ENCODE results near the gene IL11RA.

The IL11RA gene

GRCh38 chr9:34688329-34689115 lies 36.5 kb downstream of the IL11RA start:
- no peak for DNase-seq

DNA sequence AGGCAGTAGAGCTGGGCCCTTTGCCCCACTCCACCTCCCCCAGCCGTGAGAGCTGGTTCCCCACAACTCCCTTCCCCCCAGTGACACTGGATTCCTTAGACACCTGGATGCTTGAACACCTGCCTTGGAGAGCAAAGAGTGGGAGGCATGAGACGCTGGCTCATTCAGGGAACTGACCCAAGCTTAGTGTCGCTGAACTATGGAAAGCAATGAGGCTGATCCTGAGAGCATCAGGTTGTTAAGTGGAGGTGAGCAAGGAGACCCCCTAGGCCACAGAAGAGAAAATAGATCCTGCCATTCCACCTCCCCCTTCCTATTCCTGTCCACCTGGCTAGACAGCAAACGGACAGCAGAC lies 37.1 kb downstream of the IL11RA start:
- DNase-seq = no peak

DNA sequence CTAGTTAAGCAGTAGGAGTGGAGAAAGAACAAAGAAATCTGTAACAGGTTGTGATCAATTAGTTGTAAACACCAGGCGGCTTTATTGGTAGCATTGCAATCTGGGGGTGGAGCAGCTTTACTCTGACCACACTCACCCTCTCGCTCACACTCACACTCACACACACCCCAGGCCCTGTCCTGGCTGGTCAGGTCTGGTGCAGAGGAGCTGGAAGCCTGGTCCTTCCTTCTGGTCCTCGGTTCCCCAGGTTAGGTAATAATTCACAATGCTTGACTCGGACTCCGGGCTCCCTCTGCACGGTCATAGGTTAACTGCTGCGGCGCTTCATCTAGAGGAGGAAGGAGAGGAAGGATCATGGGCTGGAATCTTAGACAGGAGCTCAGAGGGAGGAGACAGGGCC lies 37.5 kb downstream of the IL11RA start:
- no peak for DNase-seq

GRCh38 chr9:34690983-34691935 lies 39.3 kb downstream of the IL11RA start, which contains the start of gene CCL19:
Gene CCL19 (minus strand): TSS chr9:34691276. CDS start chr9:34691139, 137 bp downstream.
- no peak for DNase-seq

DNA sequence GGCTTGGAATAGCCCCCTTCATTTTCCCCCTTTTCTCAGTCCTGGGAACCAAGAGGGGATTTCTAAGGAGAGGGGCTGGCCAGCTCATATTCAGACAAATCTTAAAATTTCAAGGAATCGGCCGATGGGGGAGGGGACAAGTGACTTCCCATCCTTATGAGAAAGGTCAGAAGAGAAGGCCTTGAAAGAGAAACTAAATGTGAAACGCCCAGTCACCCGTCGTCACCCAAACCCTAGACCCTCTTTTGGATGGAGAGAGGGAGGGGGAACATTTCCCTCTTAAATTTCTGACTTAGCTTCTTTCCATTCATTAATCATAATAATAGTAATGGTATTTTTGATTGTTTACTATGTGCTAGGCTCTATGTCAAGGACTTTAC lies 39.9 kb downstream of the IL11RA start:
- no peak for DNase-seq

GRCh38 chr9:34693560-34693959 lies 41.6 kb downstream of the IL11RA start:
- DNase-seq = no peak

DNA sequence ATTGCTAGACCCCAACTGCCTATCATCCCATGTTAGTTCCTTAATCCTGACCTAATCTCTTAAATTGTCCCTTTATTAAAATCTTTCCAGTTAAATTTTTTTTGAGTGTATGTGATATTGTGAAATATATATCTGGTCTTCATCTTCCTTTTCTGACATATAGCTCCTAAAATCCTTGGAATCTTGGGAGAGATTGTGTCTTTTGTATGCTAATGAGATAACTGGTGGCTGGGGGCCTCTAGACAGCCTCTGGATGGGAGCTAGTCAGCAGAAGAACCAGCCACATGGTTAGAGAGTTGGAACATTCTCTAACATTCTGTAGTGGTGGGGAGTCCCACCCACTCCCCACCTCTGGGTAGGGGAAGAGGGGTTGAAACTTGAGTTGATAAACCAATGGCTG lies 42.8 kb downstream of the IL11RA start:
- no peak for DNase-seq

- DNase-seq = peak; percentile 6
These were observed 49.2 kb downstream of the IL11RA start for GRCh38 chr9:34701023-34701768.

DNA sequence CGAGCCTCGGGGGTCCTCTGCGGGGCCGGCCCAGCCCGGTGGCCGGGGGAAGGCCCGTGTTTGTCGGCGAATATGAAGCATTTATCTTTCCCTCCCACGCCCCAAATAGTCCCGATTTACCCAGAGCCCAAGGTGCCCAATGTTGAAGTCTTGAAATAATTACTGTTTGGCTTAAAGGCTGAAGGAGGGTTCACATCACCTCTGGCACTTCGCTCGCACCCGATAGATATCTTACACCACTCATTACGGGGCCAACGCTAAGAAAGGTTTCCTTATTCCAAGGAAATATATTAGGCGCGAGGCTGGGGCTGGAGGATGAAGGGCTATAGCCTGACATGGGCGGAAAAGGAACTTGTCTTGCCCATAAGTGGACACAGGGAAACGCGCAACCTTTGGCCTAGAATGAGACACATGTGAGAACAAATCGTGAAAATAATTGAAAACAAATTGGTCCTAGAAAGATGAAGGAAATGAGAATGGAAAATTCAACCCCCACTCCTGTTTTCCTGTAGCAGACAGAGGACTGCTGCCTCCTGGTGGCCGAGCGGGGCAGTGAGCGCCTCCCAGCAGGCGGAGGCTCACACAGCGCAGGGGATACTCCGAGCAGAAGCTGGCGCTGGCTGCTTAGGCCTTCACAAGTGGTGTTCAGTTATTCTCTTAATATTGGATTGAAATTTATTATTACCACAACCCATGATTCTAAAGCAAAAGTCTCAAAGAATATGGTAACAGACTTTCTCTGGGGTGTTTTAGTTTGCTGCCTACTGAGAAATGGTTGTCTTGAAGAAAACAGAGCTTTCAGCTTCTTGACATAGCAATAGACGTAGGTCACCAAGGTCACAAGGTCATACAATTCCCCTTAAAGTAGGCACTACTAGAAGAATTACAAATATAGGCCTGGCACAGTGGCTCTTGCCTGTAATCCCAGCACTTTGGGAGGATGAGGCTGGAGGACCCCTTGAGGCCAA lies 50.1 kb downstream of the IL11RA start:
- no peak for DNase-seq

- DNase-seq = no peak
These were observed 55.1 kb downstream of the IL11RA start for GRCh38 chr9:34707130-34707529.

DNA sequence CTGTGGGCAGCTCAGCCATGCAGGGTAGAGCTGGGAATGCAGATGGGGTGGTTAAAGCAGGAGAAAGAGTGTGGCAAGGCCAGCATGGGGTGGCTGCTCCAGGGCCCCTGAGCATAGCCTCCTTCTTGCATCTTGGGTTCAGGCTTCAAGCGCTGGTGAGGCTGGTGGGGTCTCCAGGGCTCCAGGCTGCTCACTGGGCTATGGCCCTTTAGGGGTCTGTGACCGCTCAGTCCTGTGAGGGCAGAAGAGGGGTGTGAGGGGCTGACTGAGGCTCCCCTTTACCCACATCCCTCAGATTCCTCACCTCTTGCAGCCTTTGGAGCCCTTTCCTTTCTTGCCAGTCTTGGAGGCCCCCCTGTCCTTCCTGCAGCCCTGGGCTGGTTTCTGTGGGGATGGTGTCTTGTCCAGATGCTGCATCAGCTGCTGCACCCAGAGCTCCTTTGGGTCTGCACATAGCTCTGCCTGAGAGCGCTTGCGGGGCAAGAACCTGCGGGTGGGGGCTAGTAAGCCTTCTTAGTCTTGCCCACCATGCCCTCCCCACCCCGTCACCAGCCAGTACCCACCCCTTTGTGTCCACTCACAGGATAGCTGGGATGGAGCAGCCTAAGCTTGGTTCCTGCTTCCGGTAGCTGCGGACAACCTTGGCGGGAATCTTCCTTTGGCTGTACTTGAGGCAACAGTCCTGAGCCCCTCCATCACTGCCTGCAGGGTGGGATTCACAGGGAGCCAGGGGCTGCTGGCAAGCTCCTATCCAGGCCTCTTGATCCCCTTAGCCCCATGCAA lies 57.4 kb downstream of the IL11RA start:
- no peak for DNase-seq

- no peak for DNase-seq
These were observed 58.0 kb downstream of the IL11RA start, which contains the start of gene CCL21 for GRCh38 chr9:34710023-34710422. Gene CCL21 (minus strand): TSS chr9:34710136. CDS start chr9:34710066, 70 bp downstream.
